DMS153 treated with DMSO at 0.1 percent for 48 hours (cell line): ENCODE measurements around the gene WDR82.

Experiments
- DNase-seq: peaks from one replicate; lab custom pipeline; 2025; ENCODE audit not compliant: unreplicated experiment; lab: John Stamatoyannopoulos, UW

WDR82 gene

DNA sequence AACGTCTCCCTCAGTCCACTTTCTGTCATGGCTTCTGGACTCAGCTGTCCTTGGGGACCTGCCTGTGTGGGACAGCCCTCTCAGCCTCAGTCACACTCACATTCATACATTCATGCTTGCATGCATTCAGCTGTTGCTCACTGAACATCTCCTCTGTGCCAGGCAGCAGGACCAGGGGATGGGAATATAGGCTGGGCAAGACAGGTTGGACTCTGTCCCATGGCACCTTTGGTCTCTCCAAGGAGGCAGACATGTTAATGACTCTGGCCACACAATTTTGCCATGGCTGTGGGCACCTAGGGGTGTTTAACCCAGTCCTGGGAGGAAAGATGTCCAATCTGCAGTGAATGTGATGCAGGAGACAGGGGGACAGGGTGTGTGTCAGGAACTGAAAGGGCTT lies 29.9 kb upstream of the WDR82 start:
- no peak for DNase-seq

DNA sequence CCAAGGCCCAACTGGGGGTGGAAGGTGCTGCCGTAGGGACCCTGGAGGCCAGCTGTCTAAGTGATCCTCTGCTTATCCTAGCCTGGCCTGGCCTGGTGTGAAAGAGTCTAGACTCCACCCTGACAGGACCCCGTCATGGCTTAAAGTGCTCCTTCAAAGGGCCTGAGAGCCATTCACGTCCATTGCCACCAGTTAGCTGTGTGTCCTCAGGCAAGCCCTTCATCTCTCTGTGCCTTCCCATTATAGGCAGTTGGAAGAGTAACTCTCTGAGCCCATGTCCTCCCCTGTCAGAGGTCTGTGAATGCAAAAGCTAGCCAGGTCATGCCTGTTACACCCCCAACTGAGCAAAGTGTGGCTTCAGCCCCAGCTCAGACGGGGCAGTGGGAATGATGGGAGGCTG lies 28.5 kb upstream of the WDR82 start:
- no peak for DNase-seq

DNA sequence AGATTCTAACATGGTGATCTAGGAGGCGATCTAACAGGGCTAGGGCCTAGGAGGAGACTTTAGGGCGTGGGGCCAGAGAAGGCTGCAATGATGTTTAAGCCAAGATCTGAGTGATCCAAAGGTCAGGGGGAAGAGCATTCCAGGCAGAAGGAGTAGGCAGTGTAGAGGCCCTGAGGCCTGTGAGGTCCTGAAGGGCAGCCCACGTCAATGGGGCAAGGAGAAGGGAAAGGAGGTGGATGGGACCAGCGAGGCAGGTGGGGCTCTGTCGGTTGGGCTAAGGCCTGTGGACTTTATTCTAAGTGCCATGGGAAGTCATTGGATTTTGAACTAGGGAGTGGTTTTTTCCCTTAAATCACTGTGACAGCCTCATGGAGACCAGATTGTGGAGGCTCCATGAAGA lies 27.5 kb upstream of the WDR82 start:
- DNase-seq: no peak

- no peak for DNase-seq
Observed at GRCh38 chr3:52303811-52304210, 25.4 kb upstream of the WDR82 start.

DNA sequence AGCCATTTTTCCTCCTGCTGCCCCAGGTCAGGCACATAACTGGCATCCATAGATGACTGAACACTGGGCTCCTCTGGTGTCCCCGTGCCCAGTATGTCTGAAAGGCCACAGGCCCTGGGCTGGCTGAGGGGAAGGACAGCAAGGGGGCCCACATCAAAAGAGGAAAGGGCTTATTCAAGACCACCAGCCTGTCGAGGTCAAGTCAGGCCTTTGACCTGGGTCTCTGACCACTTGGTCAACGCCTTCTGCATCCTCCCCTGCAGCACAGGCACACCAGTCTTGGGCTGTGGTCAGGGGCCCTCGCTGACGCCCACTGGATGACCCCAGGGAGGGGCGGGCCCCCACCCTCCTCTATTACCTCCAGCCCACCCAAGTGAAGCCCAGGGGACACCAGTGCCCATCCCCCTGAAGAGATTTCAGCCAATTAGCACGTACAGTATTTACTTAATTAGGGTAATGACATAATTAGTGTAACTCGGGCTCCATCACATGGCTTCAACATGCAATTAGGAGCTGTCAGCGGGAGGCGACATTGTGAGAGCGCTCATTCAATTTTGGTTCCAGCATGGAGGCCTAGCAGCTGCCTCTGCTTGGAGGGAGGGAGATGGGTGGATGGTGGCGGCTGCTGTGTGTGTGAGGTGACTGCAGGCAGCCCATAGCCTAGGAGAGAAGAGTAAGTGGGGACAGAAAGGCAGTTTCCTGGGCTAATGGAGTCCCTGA lies 24.1 kb upstream of the WDR82 start:
- DNase-seq: no peak

GRCh38 chr3:52299879-52300611 lies 21.6 kb upstream of the WDR82 start:
- DNase-seq: no peak

DNA sequence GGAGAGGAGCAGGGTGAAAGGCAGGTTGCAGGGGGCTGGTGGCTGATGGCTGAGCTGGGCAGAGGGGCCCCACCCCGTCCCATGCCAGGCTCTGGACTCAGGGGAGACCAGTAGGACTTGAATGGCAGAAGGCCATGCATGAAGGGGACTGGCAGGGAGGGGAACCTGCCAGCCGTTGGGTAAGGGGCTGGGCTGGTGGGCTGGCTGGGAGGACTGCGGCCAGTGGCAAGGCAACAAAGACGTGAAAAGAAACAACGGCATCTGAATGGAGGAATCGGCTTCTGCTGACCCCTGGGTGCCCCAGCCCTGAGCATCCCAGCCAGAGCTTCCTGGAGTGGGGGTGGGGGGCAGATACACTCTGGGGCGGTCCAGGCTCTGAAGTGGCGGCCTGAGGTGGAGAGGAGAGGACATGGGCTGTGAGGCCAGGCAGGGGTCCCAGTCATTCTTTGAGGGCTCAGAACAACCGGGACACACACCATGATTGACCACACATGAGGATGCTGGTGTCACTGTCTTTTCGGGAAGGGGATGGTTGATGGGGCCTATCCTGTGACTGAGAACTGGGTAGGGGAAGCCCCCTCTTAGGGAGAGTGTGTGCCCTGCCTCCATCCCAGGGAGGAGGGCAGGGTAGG lies 20.9 kb upstream of the WDR82 start:
- DNase-seq: no peak

DNA sequence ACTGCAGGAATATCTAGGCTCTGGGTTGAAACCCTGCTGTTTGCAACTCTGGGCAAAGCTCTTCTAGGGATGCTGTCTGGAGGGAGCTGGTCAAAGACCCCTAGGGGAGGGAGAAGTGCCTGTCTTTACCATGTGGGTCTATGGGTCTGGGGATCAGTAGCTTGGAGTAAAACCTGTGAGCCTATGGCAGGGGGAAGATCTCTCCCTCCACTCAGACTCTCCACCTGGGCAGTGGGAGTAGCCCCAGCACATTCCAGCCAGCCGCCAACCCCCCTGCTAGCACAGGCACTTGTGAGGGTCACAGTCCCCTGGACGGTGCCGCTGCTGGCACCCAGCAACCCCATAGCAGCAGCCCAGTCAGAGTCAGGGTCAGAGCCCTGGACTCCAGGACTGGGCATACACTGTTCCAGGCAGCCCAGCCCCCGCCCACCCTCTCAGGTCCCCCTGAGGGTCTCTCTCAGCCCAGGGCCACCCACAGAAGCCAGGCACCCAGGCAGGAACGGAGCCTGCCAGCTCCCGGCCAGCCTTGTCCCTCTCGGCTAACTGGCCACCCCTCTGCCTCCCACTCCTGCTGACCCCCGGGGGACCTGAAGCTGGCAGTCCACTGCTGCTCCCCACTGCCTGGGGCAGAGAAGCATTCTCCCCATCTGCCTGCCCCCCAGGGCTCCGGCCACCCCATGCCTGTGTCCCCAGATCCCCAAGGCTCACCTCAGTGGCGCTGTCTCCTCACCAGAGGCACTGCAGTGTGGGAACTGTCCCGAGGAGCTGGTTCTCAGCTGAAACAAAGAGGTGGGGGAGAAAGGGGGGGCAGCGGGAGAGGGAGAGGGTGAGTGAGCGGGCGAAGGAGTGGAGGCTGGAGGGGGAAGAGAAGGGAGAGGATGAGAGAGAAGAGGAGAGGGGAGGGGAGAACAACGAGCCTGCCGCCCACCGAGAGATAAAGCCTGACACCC lies 20.0 kb upstream of the WDR82 start:
- DNase-seq: no peak

- DNase-seq: no peak
Observed at GRCh38 chr3:52297242-52298148, 19.0 kb upstream of the WDR82 start.

GRCh38 chr3:52295671-52296208 lies 17.3 kb upstream of the WDR82 start:
- DNase-seq: no peak

DNA sequence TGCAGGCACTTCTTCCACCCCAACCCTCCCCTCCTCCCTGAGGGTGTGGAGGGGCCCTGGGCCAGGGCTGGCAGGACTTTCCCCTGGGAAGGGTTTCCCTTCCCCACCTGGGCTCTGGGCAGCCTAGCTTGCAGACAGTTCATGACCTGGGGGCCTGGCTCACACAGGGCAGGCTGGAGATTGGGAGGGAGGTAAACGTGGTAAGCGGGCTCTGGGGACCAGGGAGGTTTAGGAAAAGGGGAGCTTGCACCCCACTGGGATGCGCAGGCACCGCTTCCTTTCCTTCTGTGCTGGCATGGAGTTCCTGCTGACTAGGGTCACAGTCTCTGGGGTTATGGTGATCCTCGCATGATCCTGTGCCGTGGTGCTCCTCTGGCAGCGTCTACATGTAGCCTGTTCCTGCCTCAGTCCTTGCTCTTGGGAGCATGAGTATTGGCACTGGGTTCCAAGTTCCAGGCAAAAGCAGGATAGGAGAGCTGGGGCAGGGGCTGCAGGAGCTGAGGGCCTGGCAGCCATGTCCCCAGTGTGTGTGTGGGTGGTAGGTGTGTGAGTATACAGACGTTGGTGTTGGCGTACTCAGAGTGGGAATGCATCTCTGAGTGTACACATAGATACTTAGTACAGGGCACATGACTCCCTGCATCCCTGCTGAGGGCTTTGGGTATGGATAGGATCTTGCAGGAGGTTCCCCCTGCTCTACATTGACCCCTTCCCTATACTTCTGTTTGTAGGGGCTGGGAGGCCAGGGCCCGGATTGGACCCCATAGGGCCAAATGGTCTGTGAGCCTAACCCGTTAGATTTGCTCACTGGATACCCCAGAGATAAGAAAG lies 16.1 kb upstream of the WDR82 start:
- no peak for DNase-seq

DNA sequence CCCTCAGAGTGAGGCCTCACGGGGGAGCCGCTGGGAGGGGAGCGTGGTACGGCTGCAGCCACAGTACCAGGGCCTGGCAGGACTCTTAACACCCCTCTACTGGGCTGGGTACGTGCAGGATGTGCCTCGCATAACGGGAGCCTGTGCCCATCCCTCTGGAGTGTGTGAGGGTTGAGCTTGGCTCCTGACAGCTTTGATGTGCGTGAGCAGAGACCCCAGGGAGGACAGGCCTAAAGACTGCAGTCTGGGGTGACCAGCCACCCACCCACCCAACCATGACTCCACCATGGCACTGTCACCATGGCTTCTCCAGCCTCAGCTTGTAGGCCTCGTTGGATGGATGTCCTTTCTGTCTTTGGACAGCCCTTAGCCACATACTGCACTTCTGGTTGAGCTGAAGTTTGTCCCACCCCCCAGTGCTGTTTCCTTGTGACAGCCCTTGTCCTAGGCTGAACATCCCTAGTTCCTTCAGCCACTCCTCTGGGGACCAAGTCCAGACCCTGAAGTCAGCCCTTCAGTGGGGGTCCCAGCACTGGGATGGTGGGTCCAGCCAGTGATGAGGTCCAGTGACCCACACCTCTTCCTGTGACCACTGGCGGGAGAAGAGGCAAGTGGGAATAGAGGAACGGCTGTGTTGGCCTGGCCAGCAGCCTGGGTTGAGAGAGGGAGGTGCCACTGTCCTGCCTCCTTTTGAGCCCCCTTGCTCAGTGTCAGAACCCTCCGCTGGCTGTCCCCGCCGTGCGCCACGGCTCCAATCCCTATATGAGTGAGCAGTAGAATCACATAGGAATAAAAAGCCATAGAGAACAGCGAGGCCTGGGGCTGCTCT lies 15.3 kb upstream of the WDR82 start:
- DNase-seq: no peak

DNA sequence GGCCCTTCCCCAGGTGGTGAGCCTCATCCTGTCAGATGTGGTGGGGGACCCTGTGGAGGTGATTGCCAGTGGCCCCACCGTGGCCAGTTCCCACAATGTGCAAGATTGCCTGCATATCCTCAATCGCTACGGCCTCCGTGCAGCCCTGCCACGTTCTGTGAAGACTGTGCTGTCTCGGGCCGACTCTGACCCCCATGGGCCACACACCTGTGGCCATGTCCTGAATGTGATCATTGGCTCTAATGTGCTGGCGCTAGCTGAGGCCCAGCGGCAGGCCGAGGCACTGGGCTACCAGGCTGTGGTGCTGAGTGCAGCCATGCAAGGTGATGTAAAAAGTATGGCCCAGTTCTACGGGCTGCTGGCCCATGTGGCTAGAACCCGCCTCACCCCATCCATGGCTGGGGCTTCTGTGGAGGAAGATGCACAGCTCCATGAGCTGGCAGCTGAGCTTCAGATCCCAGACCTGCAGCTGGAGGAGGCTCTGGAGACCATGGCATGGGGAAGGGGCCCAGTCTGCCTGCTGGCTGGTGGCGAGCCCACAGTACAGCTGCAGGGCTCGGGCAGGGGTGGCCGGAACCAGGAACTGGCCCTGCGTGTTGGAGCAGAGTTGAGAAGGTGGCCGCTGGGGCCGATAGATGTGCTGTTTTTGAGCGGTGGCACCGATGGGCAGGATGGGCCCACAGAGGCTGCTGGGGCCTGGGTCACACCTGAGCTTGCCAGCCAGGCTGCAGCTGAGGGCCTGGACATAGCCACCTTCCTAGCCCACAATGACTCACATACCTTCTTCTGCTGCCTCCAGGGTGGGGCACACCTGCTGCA lies 14.0 kb upstream of the WDR82 start:
- no peak for DNase-seq

GRCh38 chr3:52291508-52292181 lies 13.2 kb upstream of the WDR82 start:
- no peak for DNase-seq

DNA sequence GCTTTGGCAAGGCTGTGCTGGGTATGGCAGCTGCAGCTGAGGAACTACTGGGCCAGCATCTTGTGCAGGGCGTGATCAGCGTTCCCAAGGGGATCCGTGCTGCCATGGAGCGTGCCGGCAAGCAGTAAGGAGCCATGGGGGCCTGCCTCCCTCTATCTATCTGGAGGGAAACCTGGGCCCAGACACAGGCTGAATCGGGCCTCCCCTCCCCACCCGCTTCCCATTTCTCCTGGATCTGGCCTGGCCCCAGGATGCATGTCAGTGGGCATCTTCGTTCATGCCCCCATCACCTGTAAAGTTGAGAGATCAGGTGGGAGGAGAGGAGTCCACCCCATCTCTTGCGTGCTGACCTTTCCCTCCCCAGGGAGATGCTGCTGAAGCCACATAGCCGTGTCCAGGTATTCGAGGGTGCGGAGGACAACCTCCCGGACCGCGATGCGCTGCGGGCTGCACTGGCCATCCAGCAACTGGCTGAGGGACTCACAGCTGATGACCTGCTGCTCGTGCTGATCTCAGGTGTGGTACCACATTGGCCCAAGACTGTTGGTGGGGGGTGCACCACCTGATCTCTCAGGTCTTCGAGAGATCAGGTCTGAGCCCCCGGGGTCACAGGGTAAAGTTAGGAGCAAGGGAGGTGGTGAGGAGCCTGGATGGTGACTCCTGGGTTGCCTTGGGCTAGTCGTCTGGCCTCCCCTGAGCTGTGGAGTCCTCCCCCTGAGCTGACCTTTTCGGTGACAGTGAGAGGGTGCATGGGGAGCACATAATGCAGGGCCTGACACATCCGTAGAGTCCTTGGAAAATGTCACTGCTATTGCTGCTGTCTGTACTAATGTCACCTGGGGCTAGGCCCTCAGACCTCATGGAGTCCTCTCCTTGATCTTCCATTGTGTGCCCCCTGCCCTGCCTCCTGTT lies 12.4 kb upstream of the WDR82 start:
- no peak for DNase-seq
